HG02610 (cell line): ENCODE data around the gene EMC9.

Source experiments
- ATAC-seq: cut with Tn5 transposase; IDR thresholded peaks from one replicate; pipeline ENCODE4 v1.9.1; 2021; ENCODE audit warnings: mild to moderate bottlenecking, moderate library complexity; ENCODE audit not compliant: unreplicated experiment

Gene EMC9, protein sequence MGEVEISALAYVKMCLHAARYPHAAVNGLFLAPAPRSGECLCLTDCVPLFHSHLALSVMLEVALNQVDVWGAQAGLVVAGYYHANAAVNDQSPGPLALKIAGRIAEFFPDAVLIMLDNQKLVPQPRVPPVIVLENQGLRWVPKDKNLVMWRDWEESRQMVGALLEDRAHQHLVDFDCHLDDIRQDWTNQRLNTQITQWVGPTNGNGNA

GRCh38 chr14:24141097-24141880, at the start of gene EMC9:
EMC9 (minus strand) TSS chr14:24141591; CDS start chr14:24141304, 287 bp downstream.
- peak; percentile 88 for ATAC-seq

DNA sequence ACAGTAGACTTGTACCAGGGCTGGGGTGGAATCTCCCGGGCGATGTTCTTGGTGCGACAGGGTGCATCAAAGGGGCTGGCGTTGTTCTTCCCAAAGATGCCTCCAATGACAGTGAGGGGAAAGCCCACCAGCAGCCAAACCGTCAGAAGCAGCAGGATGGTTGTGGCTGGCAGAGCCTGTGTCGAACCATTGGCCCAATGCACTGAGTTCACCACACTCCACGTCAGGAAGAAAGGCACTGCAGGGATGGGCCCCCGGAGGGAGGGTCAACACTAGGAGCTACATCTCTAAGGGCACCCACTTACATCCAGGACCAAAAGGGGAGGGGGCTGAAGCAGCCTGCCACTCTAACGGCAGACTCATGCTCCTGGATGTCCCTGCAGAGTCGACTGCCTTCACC, 49.0 kb upstream of the EMC9 start:
- ATAC-seq = no peak

DNA sequence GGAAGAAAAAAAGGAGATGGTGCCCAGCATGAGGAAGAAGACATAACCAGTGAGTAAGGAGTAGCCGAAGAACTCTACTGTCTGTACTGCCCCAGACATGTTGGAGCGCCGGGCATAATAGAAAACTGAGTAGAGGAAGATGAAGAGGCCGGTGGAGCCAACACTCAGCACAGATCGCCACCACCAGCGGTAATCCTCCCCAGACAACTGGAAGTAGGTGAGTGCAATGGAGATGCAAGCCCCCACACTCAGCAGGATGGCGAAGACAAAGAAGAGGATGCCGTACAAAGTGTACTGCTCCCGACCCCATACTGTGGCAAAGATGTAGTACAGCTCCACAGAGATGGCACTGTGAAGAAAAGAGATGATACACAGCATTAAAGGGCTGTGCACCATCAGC, 48.1 kb upstream of the EMC9 start:
- ATAC-seq = no peak

DNA sequence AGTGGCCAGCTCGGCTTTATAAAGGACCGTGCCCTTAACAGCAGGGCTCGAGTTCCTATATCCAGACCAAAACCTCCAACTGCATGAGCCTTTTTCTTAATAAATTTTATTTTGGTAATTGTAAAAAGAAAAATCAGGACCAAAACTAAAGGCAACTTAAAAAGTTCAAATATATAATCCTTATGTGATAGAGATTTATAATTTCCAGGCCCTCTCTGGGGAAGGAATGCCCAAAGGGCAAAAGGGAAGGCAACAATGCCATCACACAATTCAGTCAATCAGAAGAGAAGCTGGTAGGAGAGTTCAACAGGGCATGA, 47.6 kb upstream of the EMC9 start:
- no peak for ATAC-seq

DNA sequence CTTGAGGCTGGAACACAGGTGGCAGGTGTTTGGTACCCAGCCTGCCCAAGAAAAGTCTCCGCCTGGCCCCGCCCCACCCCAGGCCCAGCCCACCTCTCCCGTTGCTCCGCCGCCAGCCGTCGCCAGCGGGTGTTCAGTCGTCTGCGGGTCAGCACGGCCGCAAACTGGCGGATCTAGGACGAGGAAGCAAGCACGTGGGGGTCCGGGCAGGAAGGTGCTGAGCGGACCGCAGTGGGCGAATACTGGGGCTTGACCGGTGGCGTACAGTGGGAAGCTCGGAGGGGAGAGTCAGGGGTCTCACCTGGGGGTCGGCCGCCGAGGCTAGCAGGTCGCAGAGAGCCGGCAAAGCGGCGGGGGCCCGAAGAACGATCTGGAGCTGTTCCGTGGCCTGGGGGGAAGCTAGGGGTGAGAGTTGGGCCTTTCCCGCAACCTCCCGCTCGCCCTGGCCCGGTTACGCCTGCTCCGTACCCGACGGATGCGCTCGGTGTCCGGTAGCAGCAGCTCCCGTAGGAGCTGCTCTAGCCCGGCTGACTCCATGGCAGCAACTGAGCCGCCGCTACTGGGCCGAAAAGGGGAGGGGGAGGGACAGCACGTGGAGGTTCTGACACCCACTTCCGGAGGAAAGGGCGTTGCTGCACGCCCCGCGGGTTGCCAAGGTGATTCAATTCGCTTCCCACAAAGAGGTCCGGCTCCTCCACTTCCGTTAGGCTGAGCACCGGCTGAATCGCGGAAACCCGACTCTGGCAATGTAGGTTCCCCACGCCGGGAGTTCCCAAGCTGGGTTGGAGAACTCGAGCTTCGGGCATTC, 47.1 kb upstream of the EMC9 start, which contains the start of gene IPO4:
TSS of gene IPO4 (minus strand) at position 566 of the 808 bp plus-strand sequence. CDS start at position 537, 29 bp downstream.
- ATAC-seq = peak; percentile 93

DNA sequence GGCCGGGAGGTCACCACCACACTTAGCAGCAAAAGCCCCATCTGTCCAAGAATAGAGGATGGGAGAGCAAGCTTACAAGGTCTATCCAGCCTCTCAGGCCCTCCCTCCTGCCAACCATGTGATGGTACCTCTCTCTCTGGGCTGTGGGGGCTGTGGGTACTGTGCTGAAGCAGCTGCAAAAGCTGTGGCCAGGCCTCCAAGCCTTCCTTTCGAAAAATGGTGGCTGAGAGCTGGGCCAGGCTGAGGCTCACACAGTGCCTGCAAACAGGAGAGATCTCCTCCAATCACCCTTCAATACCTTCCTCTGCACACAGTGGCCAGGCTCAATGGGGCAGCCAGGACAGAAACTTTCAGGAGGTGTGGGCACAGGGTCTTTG, 46.1 kb upstream of the EMC9 start:
- no peak for ATAC-seq

GRCh38 chr14:24186831-24187538, 45.6 kb upstream of the EMC9 start:
- no peak for ATAC-seq

DNA sequence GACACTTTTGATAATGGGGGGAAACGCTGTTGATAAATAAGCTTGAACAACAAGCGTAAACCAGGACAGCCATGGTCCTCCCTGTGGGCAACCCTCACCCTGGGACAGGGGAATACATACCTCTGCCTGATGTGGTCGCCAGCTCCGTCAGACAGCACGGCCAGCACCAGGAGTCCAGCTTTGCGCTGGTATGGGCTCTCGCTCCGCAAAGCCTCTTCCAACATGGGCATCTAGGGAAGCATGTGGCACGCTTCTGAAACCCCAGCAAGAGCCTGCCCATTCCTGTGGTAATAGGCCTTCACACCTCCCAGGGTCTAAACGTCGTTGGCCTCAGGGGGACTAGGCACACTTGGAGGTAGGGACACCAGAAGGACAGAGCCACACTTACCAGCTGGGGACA, 44.4 kb upstream of the EMC9 start:
- ATAC-seq = no peak

DNA sequence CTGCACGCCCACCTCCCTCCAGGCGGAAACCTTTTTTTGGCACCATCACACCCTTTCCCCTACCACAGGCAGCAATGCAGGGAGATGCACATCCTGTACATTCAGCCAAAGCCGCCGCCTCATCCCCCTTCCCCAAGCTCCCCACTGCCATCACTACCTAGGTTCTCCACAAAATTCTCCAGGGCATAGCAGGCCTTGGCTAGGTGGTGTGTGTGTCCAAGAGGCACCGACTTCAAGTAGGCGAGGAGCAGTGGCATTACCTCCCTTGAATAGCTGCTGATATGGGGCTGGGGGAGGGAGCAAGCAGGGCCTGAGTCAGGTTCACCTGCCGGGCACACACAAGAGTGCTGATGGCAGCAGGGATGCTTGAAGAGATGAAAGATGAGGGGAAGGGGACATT, 43.6 kb upstream of the EMC9 start:
- no peak for ATAC-seq

GRCh38 chr14:24184104-24184970, 42.9 kb upstream of the EMC9 start:
- ATAC-seq = no peak

- no peak for ATAC-seq
Observed at GRCh38 chr14:24183014-24183481, 41.7 kb upstream of the EMC9 start.

- ATAC-seq = no peak
Observed at GRCh38 chr14:24182110-24182882, 40.9 kb upstream of the EMC9 start.

- ATAC-seq = no peak
Observed at GRCh38 chr14:24181371-24182077, 40.1 kb upstream of the EMC9 start.

DNA sequence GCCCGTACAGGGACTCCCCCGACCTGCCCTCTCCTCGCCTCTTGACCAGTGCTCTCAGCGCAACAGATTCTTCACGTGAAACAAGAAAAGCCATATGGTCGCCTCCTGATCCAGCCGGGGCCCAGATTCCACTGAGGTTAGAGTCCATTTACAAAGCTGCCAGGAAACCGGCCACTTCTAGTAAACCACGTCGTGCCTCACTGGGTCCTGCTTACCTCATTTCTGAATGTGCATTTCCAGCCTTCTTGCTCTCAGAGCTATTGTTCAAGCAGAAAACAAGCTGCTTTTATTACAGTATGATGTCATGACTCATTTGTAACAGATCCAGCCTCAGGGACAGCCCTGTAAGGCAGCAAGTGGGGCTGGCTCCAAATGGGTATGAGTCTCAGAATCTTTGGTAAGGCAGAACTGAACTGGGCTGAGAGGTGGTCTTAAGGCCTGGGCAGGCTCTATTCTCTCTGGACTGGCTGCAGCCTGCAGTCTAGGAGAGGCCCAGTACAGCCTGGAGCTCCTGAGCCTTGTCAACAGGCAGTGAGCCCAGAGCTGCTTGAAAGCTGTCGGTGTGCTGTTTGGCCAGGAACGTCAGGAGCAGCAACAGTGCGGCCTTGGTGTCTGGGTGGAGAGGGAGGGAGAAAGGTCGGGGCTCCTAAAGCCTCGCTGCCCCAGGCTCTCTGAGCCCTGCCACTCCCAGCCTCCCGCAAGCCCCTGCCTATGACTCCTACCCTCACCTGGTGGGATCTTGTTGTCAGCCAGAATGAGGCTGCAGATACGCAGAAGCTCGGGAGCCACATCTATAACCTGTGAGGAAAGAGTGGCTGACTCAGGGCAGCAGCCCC, 38.8 kb upstream of the EMC9 start:
- no peak for ATAC-seq

DNA sequence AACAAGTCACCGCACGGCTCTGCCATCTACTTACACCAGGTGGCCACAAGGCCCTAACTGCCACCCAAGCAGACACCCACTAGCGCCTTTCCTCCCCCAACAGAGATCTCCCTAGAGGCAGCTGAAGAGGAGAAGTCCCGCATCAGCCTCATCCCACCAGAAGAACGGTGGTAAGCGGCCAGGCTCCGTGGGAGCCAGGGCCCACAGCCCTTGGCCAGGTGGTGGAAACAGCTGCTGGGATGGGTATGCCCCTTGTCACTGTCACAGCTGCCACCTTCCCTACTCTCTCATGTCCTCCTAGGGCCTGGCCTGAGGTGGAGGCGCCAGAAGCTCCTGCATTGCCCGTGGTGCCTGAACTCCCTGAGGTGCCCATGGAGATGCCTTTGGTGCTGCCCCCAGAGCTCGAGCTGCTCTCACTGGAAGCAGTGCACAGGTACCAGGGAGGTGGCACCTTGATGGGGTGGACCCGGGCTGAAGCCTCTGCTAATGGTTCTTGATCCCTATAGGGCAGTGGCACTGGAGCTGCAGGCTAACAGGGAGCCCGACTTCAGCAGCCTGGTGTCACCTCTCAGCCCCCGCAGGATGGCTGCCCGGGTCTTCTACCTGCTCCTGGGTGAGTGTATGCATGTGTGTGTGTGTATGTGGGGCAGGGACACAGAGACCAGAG, 38.0 kb upstream of the EMC9 start:
- ATAC-seq = no peak

GRCh38 chr14:24178399-24179178, 37.2 kb upstream of the EMC9 start:
- no peak for ATAC-seq

DNA sequence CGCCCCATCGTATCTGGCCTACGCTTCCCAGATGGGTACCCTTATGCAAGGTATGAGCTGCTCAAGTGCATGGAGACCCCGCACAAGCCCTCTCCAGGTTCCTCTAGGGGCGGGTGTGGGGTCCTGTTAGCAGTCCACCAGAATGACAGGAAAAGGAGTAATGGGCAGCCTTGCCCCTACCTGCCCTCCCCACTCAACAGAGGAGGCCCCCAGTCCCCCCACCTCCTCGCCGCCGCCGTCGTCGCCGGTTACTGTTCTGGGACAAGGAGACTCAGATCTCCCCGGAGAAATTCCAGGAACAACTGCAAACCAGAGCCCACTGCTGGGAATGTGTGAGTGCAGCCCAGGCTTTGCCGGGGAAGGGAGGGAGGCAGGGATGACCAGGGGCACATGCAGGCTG, 36.5 kb upstream of the EMC9 start:
- ATAC-seq = no peak
